Upper lobe of right lung (tissue), 1 donor: ENCODE data around the gene ADGRG6. TPM values are rescaled to one million over a fixed set of nuclear protein-coding genes. Genes with fewer than 3 reads are reported as not detected.
A peak's percentile ranks its signal among the peaks of the same experiment; 100 is the strongest.

Source experiments
- ATAC-seq: fragments of 200-7000 bp; cut with Tn5 transposase; one replicate; pipeline ENCODE4 v1.9.1; 2020; ENCODE audit warnings: mild to moderate bottlenecking, moderate library complexity
- DNase-seq: peaks from one replicate; pipeline ENCODE4 v3.0.0-alpha.2; 2020
- H3K27ac ChIP-seq: fragments of 200-600 bp; one replicate; pipeline ENCODE4 v1.8.0; 2022
- H3K27me3 ChIP-seq: fragments of 200-600 bp; one replicate; pipeline ENCODE4 v1.8.0; 2022; ENCODE audit warnings: mild to moderate bottlenecking
- H3K36me3 ChIP-seq: fragments of 200-600 bp; one replicate; pipeline ENCODE4 v1.8.0; 2022
- H3K4me1 ChIP-seq: fragments of 200-600 bp; one replicate; pipeline ENCODE4 v1.8.0; 2022
- H3K4me3 ChIP-seq: fragments of 200-600 bp; one replicate; pipeline ENCODE4 v1.8.0; 2022; ENCODE audit warnings: mild to moderate bottlenecking
- H3K9me3 ChIP-seq: fragments of 200-600 bp; one replicate; pipeline ENCODE4 v1.8.0; 2022
- intact Hi-C: fragments of 100-400 bp; cut with DNase I; formaldehyde crosslinking; loops from one replicate; pipeline ENCODE4 v1.11.0; 2022
- total RNA-seq: library from RNA; stranded (reverse); fragmentation: NEBNext Ultra II Directional; extraction: Animal tissue kit (Norgen Biotek cat#: 25700); gene quantifications from one replicate; pipeline ENCODE4 v1.2.1, GENCODE V29; 2021
- TF ChIP-seq, protein P1 (sequence below): fragments of 200-600 bp; IDR thresholded peaks from one replicate; pipeline ENCODE4 v1.8.0; 2022; ENCODE audit warnings: antibody characterized with exemption
- donor health status: DM: no; HTN: yes; CAD: no; lungs with severe emphysema.

ADGRG6 gene
- total RNA-seq, 1 donor from 2014 or later = 47.6 TPM

GRCh38 chr6:142304241-142304640, 2.4 kb downstream of the ADGRG6 start:
- intact Hi-C loops = no loop called here
- DNase-seq = no peak

GRCh38 chr6:142306736-142307135, 4.9 kb downstream of the ADGRG6 start:
- Histone ChIP-seq H3K27ac (no peak overlapping the region), H3K4me1 (no peaks in the 10 kb centered on the region), H3K36me3 (no peaks in the 10 kb centered on the region), H3K4me3 (no peak overlapping the region), H3K9me3 (no peaks in the 10 kb centered on the region), H3K27me3 (no peaks in the 10 kb centered on the region)
- intact Hi-C loops = no loop called here
- no peak for ATAC-seq
- TF ChIP-seq, protein P1, sequence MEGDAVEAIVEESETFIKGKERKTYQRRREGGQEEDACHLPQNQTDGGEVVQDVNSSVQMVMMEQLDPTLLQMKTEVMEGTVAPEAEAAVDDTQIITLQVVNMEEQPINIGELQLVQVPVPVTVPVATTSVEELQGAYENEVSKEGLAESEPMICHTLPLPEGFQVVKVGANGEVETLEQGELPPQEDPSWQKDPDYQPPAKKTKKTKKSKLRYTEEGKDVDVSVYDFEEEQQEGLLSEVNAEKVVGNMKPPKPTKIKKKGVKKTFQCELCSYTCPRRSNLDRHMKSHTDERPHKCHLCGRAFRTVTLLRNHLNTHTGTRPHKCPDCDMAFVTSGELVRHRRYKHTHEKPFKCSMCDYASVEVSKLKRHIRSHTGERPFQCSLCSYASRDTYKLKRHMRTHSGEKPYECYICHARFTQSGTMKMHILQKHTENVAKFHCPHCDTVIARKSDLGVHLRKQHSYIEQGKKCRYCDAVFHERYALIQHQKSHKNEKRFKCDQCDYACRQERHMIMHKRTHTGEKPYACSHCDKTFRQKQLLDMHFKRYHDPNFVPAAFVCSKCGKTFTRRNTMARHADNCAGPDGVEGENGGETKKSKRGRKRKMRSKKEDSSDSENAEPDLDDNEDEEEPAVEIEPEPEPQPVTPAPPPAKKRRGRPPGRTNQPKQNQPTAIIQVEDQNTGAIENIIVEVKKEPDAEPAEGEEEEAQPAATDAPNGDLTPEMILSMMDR = no peak
- DNase-seq = no peak

More at GRCh38 chr6:142304241-142304640, 2.4 kb downstream of the ADGRG6 start:
- TF ChIP-seq, protein P1 = no peak
- Histone ChIP-seq H3K27ac (no peak overlapping the region), H3K9me3 (no peaks in the 10 kb centered on the region), H3K4me1 (no peaks in the 10 kb centered on the region), H3K4me3 (peak overlapping the region; percentile 68), H3K27me3 (no peaks in the 10 kb centered on the region), H3K36me3 (no peaks in the 10 kb centered on the region)
- ATAC-seq = no peak

- Histone ChIP-seq H3K27ac (no peak overlapping the region), H3K9me3 (no peaks in the 10 kb centered on the region), H3K4me1 (no peaks in the 10 kb centered on the region), H3K36me3 (no peaks in the 10 kb centered on the region), H3K4me3 (no peak overlapping the region), H3K27me3 (no peaks in the 10 kb centered on the region)
- ATAC-seq = no peak
- intact Hi-C loops = no loop called here
- no peak for DNase-seq
- TF ChIP-seq, protein P1 = no peak
Observed at GRCh38 chr6:142307963-142308748, 6.3 kb downstream of the ADGRG6 start.

GRCh38 chr6:142309426-142309825, 7.6 kb downstream of the ADGRG6 start:
- Histone ChIP-seq H3K27ac (no peak overlapping the region), H3K4me1 (no peaks in the 10 kb centered on the region), H3K36me3 (no peaks in the 10 kb centered on the region), H3K4me3 (no peak overlapping the region), H3K9me3 (no peaks in the 10 kb centered on the region), H3K27me3 (no peaks in the 10 kb centered on the region)
- DNase-seq (no peak), ATAC-seq (no peak)
- intact Hi-C loops = no loop called here
- TF ChIP-seq, protein P1 = no peak

GRCh38 chr6:142313284-142313683, 11.5 kb downstream of the ADGRG6 start:
- no peaks in the 10 kb centered on the region for H3K9me3 ChIP-seq
- H3K36me3 ChIP-seq = no peaks in the 10 kb centered on the region
- intact Hi-C loops = no loop called here
- no peak overlapping the region for H3K4me3 ChIP-seq
- TF ChIP-seq, protein P1 = no peak
- no peak for ATAC-seq
- no peak for DNase-seq
- no peaks in the 10 kb centered on the region for H3K27me3 ChIP-seq
- no peak overlapping the region for H3K27ac ChIP-seq
- no peaks in the 10 kb centered on the region for H3K4me1 ChIP-seq
